HG03521 (cell line): ENCODE results near the gene MPG.

Experiments used
- ATAC-seq: cut with Tn5 transposase; IDR thresholded peaks from one replicate; pipeline ENCODE4 v1.9.1; 2021; ENCODE audit warnings: mild to moderate bottlenecking, moderate library complexity; ENCODE audit not compliant: unreplicated experiment

MPG gene

DNA sequence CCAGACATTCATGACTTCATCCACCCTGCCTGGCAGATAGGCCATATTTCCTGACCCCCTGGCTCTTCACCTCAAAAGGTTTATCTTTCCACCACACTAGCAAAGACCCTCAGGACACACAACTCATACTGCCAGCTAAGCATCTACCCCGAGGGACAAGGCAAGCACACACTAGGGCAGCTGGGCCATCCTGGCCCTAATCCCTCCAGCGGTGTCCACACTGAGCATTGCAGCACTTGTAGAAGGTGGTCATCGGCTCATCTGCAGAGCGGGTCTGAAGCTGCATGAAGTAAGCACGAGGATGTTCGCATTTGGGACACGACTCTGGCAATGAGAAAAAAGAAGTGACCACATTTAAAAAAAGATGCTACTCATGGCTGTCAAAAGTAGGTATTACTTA, 30.8 kb upstream of the MPG start:
- no peak for ATAC-seq

DNA sequence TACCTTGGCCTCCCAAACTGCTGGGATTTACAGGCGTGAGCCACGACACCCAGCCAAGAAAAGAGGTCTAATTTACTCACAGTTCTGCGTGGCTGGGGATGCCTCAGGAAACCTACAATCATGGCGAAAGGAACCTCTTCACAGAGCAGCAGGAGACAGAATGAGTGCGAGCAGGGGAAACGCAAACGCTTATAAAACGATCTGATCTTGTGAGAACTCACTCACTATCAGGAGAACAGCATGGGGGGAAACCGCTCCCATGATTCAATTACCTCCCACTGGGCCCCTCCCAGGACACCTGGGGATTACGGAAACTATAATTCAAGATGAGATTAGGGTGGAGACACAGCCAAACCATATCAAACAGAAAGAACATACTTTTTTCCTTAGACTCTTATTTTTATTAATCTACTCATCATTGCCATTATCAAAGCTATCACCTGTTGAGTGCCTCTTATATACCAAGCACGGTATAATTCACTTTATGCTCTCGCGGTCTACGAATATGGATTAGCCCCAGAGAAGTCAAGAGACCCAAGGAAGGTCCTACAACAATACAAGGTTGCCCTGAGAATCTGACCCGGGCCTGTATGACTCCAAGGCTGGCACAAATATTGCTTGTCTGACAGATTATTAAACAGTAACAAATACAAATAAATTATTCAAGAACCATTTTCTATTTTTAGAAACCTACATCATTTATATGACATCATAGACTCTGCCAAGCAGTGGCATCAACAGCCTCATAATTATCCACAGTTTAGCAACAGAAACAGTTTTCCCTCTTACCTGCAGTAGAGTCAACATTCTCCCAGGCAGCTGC, 27.0 kb upstream of the MPG start:
- no peak for ATAC-seq

DNA sequence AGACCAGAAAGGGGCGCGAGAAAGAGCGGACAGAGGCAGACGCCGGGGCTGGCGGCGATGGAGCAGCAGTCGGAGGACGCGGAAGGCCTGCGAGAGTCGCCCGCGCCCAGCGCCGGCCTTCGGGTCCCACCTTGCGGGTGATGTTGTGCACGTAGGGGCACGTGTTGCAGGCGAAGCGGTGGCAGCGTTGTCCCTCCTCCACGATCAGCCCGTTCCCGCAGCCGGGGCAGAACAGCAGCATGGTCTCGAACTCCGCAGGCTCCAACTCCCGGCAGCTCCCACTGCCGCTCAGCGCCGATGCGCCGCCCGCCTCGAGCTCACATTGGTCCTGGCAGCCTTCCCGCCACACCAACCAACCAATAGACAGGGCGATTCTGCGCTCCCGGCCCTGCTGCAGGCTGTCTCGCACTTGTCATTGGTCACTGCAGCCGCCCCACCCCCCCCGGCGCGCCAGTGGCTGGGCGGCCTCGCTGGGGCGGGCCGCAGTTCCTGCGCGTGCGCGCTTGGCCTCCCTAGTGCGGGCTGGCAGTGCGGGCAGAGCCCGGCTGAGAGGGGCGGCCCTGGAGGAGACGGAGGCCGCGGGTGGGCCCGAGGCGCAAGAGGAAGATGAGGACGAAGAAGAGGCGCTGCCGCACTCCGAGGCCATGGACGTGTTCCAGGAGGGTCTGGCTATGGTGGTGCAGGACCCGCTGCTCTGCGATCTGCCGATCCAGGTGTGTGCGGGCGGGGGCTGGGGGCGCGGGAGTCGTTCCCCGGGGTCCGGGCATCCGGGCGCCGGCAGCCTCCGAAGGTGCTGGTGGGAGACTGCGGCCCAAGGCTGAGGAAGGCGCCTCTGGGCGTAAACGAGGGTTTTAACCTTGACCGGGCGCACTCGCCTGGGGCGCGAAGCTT, 24.4 kb upstream of the MPG start, which contains the start of the genes POLR3K and SNRNP25:
Gene POLR3K (minus strand): TSS at position 263 of the 891 bp plus-strand sequence. CDS start 22 bp downstream, at position 241.
Gene SNRNP25 (plus strand): TSS at position 483 of the 891 bp plus-strand sequence. CDS start 189 bp downstream, at position 672.
- ATAC-seq, result peak; percentile 90

DNA sequence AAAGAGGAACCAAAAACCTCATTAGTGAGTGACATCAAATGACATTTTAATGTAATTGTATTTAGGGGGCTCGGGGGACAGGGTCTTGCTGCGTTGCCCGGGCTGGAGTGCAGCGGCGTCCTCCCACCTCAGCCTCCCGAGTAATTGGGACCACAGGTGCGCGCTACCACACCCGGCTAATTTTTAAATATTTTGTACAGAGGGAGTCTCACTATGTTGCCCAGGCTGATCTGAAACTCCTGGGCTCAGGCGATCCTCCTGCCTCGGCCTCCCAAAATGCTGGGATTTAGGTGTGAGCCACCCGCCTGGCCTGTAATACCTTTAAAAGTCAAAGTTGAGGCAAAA, 23.8 kb upstream of the MPG start:
- ATAC-seq, result no peak

DNA sequence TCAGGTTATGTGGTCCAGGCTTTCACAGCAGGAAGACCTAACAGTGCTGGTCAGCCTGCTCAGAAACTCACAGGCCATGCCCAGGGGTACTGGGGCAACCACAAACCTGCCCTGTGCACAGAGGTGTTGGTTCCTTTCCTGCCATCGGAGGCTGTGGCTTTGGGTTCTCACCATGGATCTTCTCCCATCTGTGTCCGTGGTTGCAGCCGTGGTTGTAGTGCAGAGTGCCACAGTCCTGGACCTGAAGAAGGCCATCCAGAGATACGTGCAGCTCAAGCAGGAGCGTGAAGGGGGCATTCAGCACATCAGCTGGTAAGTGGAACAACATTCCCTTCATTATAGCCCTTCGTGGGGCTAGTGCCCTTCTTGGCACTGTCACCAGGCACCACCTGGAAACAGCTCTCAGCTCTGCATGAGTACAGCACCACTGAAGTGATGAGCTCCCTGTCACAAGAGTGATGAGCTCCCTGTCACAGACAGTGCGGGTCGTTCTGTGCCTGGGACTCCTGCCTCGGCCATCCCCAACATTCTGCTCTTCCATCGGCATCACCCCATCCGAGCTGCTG, 22.4 kb upstream of the MPG start:
- no peak for ATAC-seq

DNA sequence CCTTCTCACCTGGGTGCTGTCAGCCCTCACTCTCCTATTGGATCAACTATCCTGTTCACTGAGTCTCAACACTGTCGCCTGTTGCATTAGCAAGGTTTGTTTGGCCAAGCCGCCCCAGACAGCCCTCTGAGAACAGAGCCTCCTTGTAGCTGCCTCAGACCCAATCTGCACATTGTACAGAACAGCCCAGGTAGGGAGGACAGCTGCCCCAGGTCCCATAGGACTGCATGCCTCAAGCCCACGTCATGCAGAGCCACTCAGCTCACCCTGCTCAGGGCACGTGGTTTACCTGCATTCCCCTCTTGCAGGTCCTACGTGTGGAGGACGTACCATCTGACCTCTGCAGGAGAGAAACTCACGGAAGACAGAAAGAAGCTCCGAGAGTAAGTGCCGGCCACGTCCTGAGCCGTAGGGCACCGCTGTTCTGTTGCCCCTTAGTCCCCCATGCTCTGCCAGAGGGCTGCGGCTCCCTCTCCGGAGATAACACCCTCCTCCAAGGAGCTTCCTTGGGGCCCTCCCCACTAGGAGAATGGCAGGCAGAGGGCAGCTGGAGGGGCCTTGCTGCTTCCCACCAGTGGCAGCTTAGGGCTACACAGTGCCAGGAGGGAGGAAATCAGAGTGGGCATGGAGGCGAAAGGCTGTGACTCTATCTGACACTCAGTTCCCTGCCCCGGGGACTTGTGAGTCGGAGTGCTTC, 21.6 kb upstream of the MPG start:
- no peak for ATAC-seq

DNA sequence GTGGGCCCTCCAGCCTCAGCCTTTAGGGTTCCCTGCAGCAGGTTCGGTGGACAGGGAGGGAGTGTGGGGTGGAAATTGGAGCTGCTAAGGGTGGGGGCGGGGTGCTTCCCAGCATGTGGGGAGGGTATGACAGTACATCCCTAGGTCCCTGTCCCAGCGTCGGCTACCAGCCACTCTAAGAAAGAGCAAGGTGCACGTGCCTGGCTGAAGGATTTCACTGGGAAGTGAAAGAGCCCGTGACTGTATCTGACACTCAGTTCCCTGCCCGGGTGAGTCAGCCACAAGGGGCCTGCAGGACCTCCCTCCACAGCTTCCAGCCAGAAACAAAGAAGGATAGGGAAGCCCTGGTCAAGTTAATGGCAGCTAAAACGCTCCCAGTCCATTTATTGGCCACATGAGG, 20.3 kb upstream of the MPG start:
- no peak for ATAC-seq

DNA sequence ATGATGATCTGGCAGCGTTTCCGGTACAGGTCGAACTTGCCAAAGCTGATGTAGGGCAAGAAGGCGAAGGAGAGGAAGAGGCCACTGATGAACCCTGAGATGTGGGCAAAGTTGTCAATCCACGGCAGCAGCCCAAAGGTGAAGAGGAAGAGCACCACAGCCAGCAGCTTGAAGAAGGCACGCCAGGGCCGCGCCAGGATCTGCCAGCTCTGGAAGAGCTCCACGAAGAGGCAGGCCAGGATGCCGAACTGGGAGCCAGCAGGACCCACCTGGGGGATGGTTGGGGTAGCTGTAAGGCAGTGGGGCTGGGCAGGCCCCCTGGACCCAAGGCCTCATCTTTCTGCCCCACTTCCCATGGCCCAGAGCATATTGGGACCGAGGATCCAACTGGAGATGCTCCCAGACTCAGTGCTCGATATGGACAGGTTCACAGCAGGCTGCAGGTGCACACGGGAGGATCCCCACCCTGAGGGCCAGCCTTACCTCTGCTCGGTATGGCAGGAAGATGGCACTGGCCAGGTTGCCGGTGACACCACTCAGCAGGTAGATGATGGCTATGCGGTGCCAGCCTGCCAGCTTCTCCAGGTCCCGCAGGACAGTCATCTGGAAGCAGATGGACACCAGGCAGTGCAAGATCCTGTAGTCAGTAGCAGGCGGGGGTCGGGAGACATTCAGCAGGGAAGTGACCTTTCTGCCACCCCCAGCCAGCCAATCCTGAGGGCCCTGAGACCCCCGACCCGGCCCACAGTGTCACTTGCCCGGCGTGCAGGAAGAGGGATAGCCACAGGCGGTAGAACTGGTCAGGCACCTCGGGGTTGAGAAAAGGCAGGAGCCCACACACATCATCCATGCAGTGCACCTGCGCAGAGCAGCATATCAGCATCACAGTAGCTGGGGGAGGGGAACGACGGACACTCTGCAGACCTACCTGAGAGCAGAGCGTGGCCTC, 19.3 kb upstream of the MPG start:
- ATAC-seq, result no peak

DNA sequence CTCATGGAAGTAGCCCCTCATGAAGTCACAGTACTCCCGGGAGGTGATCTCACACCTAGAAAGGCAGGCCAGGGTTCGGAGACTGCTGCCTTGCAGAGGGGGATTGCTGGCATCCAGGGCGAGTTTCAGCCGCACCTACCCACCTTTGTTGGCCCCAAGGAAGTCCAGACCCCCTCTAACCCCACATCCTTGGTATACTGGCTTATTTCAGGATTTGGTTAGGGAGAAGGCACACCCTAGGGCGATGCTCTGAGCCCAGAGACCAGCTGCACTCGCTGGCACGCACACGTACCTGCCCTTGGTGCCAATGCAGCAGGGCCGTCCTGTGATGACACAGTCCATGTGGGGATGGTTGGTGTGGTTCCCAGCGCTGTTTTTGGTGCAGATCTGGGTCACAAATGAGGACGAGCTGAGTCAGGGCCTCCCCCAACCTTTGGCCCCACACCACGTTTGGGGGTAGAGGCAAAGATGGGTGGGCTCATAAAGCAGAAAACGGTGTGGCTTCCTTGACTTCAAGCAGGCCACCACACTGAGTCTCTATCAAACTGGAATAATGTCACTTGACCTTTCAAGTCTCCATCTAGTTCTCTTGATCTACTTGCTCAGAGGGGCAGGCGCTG, 18.5 kb upstream of the MPG start:
- ATAC-seq, result no peak

DNA sequence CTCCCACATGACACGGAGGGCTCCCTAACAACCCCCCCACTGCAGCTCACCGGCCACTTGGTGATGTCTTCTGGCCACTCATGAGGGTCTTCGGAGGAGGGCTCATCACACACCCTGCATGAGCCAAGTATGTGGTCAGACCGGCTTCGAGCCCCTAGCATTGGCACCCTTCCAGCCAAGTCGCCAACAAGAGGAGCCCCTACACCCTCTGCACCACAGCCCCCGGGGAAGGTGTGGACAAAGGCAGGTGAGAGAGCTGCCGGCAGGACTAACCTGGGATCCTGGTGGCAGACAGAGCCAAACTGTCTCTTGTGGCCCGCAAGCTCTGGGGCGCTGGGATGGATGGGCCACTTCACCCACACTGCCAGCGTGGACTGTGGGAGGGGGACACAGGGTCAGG, 17.9 kb upstream of the MPG start:
- ATAC-seq, result no peak

DNA sequence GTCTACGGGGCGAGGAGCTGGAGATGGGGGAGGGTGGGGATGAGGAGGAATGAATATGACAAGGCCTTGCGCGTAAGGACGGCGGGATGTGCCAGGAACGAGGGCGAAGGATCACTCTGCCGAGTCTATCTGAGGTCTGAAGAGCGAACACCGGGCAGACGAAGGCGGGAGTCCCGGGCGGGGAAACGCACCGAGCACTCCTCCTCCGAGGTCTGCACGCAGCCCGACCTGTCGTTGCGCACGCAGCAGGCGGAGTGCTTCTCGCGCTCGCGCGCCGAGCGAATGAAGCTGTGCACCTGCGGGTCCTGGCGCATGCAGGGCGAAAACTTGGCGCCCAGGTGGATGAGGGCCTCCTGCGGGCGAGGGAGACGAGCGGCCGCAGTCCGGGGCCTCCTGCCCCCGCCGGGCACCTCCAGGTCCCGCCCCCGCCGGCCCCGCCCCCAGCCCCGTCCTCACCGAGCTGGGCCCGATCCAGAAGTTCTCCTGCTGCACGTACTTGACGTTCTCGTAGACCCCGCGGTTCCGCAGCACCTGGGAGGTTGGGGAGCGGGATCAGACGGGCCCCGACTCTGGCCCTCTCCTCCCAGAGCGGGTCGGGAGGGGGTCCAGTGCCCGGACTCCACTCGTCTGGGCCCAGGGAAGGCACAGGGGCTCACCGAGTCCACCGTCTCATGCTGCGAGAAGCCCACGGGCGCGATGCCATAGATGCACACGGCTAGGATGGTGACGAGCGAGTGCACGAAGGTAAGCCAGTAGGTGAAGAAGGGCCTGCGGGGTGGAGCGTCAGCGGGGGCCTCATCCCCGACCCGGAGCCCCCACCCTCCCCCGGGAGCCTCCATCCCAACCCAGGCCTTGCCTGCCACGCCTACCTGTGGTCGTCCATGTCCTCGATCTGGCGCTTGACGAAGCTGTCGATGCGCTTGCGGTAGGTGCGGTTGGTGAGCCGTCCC, 16.8 kb upstream of the MPG start:
- no peak for ATAC-seq

DNA sequence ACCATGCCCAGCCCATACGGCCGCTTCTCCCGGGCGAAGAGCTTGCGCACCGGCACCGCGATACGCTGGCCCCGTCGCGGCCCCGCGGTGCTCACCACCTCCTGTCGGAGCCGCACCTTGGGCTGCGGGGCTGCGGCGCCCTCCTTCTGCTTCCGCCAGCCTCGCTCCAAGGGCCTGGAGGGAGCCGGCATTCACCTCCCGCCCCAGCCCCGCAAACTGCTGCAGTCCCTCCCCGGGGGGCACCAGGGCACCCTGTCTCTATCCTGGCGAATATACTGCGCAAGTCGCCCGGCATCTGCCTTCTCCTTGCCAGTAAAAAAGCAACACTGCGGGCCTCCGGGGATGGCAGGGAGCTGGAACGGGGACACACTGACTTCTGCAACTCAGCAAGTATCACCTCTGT, 16.1 kb upstream of the MPG start:
- no peak for ATAC-seq

DNA sequence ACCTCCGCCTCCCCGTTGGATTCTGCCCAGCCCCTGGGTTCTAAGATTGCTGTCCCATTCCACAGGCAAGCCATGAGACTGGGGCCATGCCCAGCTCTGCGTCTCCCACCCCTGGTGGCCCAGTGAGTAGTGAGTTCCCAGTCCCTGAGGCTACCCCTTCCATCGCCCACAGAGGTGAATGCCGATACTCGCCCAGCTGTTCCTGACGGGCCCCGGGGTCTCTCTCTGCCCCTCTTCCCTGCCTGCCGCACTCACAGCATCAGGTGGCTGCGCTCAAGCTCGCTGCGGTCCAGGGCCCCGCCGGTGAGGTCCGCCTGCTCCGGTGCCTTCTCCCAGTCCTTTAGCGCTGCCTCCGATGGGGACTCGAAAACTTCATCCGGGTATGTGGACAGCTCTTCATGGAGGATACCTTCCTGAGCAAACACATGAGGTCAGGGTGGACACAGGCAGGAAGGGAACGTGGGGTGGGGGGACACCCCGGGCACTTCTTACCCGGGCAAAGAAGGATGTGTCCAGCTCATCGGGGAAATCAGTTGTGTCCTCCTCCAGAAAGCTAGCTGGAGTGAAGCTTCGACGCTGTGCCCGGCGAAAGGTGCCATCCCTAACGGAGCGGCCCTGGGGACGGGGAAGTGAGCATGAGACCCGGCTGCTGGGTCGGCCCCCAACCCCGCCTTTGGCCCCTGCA, 15.6 kb upstream of the MPG start:
- ATAC-seq, result no peak

DNA sequence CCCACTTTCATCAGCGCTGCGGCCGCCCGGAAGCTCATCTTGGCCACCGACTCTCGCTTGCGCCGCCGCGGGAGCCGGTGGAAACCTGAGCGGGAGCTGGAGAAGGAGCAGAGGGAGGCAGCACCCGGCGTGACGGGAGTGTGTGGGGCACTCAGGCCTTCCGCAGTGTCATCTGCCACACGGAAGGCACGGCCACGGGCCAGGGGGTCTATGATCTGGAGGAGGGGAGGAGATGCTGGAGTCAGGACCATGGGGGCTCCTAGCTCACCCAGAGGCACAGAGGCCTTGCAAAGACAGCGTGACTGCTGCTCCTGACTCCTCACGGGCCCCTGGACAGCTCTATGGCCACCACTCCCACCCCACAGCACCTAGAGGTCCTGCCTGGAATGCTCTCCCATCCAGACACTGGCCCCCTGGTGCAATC, 15.0 kb upstream of the MPG start:
- ATAC-seq, result no peak

DNA sequence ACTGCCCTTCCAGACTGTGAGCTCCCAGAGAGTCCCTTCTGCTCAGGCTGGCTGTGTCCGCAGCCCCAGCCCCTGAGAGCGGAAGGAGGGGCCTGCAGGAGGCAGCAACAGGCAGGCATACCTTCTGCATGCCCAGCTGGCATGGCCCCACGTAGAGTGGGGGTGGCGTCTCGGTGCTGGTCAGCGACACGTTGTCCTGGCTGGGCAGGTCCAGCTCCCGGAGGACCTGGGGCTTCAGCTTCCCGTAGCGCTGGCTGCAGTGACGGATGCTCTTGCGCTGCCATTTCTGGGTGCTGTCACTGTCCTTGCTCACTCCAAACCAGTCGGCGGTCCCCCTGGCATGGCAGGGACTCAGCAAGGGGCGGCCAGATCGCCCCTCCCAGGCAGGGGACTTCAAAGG, 14.6 kb upstream of the MPG start:
- no peak for ATAC-seq

DNA sequence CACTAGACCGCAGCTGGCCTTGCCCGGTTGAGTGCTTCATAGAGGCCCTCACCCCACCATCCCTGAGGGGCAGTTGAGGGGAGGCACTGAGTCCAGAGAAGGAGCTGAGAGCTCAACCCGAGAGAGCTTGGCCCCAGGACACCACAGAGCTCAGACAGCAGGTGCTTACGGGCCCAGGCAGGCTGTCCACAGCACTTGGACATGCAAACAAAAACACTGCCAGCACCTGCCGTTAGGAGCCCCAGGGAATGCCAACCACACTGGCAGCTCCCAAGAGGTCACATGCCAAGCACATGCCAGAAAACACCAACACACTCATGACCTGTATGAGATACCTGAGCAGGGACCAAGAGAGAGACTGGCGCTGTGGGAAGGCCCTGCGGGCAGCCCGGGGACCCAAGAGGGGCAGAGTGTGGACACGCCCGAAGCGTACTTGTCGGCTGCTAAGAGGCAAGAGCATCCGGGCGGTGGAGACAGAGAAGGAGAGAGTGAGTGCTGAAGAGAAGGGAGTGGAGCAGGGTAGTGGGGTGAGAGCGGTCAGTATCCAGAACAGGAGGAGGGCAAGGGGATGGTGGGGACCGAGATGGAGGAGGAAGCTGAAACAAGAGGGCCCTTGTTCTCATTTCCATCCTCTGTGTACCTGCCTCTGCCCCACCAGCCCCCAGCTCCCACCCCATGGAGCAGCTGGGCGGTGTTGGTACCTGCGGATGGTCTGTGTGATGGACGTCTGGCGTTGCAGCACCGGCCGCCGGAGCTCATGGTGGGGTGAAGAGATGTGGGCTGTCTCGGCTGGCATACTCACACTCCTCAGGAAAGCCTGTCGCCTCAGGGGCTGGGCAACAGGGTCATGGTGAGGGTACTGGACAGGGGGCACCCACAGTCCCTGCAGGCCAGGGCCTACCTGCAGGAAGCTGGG, 13.8 kb upstream of the MPG start:
- ATAC-seq, result no peak

DNA sequence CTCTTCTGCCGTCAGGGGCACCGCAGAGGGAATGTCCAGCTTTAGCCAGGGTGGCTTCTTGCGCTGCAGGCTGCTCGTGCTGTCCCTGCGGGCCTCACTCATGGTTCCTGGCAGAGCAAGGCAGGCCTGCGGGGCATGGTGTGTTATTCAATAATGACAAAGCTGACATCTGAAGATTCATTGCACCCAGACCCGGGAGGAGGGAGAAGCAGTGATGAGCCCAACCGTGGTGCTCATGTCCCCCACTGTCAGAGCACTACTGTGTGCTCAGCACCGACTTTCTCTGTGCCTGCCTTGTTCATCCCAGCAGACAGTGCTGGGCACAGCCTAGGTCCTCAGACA, 13.1 kb upstream of the MPG start:
- ATAC-seq, result no peak
